NCI-H446 treated with DMSO at 0.1 percent for 48 hours (cell line): ENCODE measurements around the gene OR52N1.

Experiments used
- DNase-seq: peaks from one replicate; lab custom pipeline; 2025; lab: John Stamatoyannopoulos, UW

Gene OR52N1

GRCh38 chr11:5791165-5791564, at the start of gene OR52N1:
TSS of gene OR52N1 (minus strand) at chr11:5791265. CDS start at chr11:5788816, 2,449 bp downstream.
- no peak for DNase-seq

GRCh38 chr11:5837695-5838094, 46.6 kb upstream of the OR52N1 start:
- DNase-seq = no peak

DNA sequence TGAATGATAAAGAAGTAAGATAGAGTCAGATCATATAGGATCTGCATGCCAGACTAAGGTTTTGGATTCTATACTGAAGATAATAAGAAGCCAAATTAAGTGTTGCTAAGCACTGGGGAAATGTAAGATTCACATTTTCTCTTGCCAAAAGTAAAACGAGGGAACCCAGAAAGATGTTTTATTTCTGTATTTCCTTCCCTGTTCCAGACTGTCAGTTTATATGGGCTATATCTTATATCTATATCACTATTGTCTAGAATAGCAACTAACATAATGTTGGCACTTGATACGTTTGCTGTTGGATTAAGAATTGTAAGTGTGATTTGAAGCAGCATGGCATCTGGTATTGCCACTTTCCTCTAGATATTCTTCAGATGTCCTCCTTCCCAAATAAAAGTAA, 42.4 kb upstream of the OR52N1 start:
- no peak for DNase-seq

DNA sequence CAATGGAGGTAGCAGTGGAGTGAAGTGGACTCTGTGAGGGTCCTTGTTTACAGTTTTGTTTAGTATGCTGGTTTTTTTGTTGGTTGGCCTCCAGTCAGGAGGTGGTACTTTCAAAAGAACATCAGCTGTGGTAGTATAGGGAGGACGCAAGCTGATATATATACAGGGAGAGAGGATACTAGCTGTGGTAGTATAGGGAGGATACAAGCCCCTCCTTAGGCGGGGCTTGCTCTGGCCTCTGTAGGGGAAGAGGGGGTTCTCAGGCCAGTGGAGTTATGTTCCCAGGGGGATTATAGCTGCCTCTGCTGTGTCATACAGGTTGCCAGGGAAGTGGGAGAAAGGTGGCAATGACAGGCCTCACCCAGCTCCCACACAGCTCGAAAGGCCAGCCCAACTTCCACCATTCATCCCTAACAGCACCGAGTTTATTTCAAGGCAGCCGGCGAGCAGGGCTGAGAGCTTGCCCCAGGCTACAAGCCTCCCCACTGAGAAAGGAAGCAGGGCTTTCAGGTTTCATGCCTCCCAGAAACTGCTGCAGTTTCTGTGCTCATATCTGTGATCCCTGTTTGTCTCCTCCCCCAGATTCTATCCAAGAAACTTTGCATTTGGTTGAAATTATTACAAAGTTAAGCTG, 40.2 kb upstream of the OR52N1 start:
- DNase-seq = no peak

- DNase-seq = no peak
Observed at GRCh38 chr11:5818245-5818886, 27.3 kb upstream of the OR52N1 start.

- no peak for DNase-seq
Observed at GRCh38 chr11:5815534-5815933, 24.5 kb upstream of the OR52N1 start.

DNA sequence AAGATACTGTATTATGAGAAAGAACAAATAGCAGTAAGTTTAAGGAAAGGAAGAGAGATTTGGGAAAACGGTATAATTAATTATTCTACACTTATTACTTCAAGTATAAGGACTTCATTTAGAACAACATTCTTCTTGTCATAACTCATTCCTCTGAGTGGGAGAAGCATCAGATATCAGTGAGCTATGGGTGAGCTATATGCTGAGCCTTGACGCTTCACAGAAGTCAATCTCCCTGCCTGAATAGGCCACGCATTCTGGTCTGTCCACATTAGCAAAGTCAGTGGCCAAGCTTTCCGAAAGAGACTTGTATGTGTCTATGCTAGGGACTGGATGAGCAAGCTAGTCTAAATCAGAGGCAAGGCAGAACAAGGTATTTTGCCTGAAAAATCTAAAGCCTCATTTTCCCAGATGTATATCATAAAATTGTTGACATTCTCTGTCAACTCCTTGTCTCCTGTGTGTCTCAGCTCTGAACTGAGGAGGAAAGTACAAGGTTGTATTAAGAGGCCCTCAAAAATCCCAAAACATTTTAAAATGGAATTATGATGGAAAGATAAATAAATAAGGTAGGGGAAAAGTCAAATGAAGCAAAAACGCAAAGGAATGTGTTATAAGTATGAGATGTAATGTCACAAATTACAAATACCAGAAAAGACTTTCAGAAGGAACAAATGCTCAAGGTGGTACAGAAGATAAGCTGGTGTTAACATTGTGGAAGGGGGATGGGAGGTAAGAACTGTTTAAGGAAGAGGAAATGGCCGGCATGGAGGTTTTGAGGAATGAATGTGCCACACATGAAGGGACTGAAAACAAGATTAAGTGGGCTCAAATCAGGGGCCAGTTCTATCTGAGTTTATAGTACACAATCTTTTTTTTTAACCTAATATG, 19.1 kb upstream of the OR52N1 start:
- no peak for DNase-seq

GRCh38 chr11:5809122-5809519, 18.1 kb upstream of the OR52N1 start:
- DNase-seq = no peak

DNA sequence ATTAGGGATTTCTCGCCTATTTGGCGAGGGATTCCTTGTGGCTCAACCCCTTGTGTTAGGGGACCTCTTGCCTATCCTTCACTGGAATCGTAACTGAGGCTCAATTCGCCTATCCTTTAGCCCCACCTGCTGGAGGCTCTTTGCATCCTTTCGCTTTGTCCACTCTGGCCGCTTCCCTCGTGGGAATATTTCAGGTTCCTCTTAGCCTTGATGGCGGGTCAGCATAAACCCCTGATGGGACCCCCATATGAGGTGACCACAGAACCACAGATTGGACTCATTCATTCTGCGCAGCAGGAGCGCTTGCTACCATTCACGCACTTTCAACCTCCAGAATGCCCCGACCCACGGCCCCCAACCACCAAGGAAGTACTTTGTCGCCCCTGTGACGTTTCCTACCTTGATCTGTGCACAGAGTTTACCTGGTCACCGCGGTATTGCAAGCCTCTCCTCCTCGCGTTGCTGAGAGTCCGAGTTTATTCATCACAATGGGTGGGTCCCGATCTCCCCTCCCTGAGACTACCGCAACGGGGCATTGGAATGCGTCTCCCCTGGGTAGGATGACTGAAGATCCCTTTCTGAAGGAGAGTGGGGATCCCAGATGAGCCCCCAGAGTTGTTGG, 17.5 kb upstream of the OR52N1 start, which contains the start of gene OR52N2:
TSS of gene OR52N2 (plus strand) at position 425 of the 622 bp plus-strand sequence. CDS start 11,412 bp downstream, outside the sequence.
- no peak for DNase-seq

DNA sequence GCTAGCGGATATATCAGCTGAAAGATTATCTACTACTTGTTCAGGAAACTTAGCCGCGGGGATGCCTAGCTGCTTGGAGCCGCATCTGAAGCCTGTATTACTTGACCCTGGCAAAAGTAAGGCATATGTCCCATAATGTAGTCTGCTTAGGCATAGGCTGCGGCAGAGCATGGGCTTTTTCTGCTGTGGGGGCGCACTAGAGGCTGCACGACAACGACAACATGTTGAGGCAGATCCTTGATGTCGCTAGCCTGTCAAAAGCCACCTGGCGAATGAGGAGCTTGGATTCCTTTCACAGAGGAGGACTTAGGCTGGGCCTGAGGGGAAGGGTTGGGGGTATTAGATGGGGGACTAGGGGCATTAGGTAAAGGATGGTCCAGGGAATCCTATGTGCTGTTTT, 16.5 kb upstream of the OR52N1 start:
- no peak for DNase-seq

DNA sequence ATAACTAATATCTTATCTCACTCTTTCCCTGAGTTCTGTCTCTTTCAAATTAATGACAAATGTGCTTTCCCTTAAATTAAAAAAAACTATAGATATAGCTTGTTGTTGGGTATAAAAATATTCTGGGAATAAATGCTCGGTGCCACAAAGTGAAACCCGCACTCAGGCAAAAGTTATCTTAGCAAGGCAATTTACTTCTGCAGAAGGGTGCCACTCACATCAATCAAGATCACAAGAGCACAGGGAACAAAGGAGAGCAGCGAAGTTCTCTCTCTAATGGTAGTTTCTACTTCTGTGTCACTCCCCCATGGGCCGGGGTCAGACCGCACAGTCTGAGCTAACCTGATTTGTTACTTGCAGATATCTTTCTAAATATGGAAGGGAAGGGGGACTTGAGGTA, 12.9 kb upstream of the OR52N1 start:
- DNase-seq = no peak

DNA sequence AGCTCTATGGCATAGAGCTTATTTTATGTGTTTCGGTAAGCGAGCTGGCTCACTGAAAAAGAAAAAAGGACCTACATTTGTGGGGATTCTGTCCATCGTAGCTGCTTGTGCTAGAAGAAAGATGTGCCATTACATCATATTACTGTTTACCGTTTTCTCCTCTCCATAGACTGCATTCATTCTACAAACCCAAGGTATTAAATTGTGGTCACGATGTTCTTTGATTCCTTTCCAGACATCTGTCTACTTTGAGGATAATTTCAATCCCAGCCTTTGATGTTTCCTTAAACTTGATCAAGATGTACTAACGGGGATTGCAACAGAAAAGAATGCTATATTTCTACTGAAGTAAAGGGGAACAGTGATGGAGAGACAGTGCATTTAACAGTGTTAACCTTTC, 5.5 kb upstream of the OR52N1 start:
- no peak for DNase-seq

DNA sequence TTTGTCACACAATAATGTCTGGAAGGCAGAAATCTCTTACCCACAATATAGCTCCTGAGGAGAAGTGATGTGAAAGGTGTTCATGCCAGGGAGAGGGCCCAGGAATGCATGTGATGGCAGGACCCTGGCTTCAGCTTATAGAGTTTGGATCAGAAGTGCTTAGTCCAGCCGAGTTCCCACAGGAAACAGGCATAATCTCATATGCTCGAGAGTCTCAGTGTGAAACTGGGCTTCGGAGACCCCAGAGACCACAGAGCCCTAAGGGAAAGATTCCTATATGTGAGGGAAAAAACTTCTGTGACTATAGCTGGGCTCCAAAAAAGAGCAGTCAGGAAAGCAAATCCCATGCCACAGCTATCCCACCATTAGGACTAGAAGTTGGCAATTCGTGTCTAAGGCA, 7.8 kb downstream of the OR52N1 start, which contains the start of gene OR52N5:
TSS of gene OR52N5 (minus strand) at position 101 of the 400 bp plus-strand sequence. CDS start 4,721 bp downstream, outside the sequence.
- DNase-seq = no peak

- no peak for DNase-seq
Observed at GRCh38 chr11:5767056-5767455, 24.0 kb downstream of the OR52N1 start.

DNA sequence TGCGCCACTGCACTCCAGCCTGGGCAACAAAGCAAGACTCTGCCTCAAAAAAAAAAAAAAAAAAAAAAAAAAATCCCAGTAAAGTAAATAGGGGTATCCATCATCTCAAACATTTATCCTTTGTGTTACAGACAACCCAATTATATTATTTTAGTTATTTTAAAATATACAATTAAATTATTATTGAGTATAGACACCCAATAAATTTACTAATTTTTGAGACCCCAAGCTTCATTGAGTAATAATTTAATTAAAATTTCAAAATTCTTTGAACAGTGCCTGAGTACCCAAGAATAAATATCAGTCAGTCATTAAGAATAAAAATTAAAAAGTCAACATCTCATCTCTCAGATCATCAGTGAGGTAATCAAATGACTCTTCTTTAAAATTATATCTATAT, 37.1 kb downstream of the OR52N1 start, which contains the start of gene OR52N4:
TSS of gene OR52N4 (plus strand) at position 301 of the 400 bp plus-strand sequence. CDS start 498 bp downstream, outside the sequence.
- DNase-seq = no peak

DNA sequence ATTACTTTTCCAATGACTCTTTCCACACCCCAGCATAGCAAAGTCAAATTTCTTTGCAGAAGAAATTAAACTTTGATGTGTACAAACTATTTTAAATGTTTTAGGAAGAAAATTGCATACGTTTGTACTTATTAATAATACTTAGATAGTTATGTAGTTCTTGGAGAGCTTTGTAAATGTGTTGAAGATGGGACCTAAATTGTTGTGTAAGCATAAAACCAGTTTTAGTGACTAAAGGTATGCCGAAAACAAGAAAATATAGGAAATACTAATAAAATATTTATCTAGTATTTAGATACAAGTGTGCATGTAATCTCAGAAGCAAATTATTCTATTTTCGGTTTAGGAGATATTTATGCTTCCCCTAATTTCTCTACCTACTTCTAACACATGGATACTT, 41.2 kb downstream of the OR52N1 start:
- DNase-seq = no peak

GRCh38 chr11:5746614-5747013, 44.5 kb downstream of the OR52N1 start:
- no peak for DNase-seq

- DNase-seq = no peak
Observed at GRCh38 chr11:5738431-5738830, 52.6 kb downstream of the OR52N1 start.

- no peak for DNase-seq
Observed at GRCh38 chr11:5737670-5738392, 53.2 kb downstream of the OR52N1 start.

DNA sequence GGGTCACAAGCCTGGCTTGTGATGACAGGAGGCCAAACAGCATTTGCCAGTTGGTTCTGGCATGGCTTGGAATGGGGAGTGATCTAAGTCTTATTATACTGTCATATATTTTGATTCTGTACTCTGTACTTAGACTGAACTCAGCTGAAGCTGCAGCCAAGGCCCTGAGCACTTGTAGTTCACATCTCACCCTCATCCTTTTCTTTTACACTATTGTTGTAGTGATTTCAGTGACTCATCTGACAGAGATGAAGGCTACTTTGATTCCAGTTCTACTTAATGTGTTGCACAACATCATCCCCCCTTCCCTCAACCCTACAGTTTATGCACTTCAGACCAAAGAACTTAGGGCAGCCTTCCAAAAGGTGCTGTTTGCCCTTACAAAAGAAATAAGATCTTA, 54.0 kb downstream of the OR52N1 start:
- no peak for DNase-seq
